Stomach (tissue), 9 donors: ENCODE measurements around the gene SYCE3. TPM values are rescaled to one million over a fixed set of nuclear protein-coding genes. Genes with fewer than 3 reads are reported as not detected.
"Not testable (repeated sequence)": the region's sequence is repeated elsewhere in the genome, so short reads cannot be mapped to it uniquely, and the experiment has no call there.

Experiments used
- DNase-seq, 2 donors: peaks; one replicate each; pipeline versions ENCODE4 v3.0.0 to v3.0.0-alpha.2; 2013 to 2019
- H3K27ac ChIP-seq, 5 donors: fragments of 200-600 bp in 4 of 5; sonication (generic) in 4 of 5; one replicate each; pipeline ENCODE4 v1.5.1; 2013 to 2019; ENCODE audit warnings: mild to moderate bottlenecking in 1 of 5, moderate library complexity in 1 of 5
- H3K27me3 ChIP-seq, 3 donors: fragments of 200-600 bp; sonication (generic); one replicate each; pipeline ENCODE4 v1.5.1; 2017 to 2019; ENCODE audit warnings: mixed run types in 1 of 3
- H3K36me3 ChIP-seq, 4 donors: fragments of 200-600 bp; sonication (generic); 1 replicate in 3 of 4; 2 replicates in 1 of 4; pipeline ENCODE4 v1.5.1; 2016 to 2019
- H3K4me1 ChIP-seq, 4 donors: fragments of 200-600 bp; sonication (generic); one replicate each; pipeline ENCODE4 v1.5.1; 2016 to 2019
- H3K4me3 ChIP-seq, 4 donors: fragments of 200-600 bp; sonication (generic) in 3 of 4; one replicate each; pipeline ENCODE4 v1.5.1; 2016 to 2019; ENCODE audit warnings: mild to moderate bottlenecking in 1 of 4
- H3K9me3 ChIP-seq, 4 donors: fragments of 200-600 bp; sonication (generic); one replicate each; pipeline ENCODE4 v1.5.1; 2016 to 2019
- EP300 ChIP-seq: sonication (generic); formaldehyde crosslinking; IDR thresholded peaks from one replicate; pipeline ENCODE4 v1.6.1; 2017; ENCODE audit warnings: antibody characterized with exemption
- POLR2A ChIP-seq, 4 donors: fragments of 450-650 bp; IDR thresholded peaks; one replicate each; pipeline ENCODE4 v1.6.1; 2016; ENCODE audit warnings: antibody characterized with exemption in 4 of 4, control low read depth in 2 of 4, mild to moderate bottlenecking in 1 of 4, moderate library complexity in 1 of 4
- POLR2AphosphoS5 ChIP-seq, 3 donors: sonication (generic); formaldehyde crosslinking; IDR thresholded peaks; one replicate each; pipeline ENCODE4 v1.6.1; 2016; ENCODE audit warnings: antibody characterized with exemption in 3 of 3
- WGBS, 5 donors: extraction: QIAGEN DNeasy Blood & Tissue Kit in 3 of 5; methylation state at CpG; one replicate each; pipeline versions ENCODE4 v1.1.5 to v1.1.7; 2013 to 2018; 5-methylcytosine and 5-hydroxymethylcytosine counted together
- intact Hi-C: fragments of 100-400 bp; cut with DNase I; formaldehyde crosslinking; loops from one replicate; pipeline ENCODE4 v1.15.1; 2023; ENCODE audit warnings: low total_unique reads
- polyA plus RNA-seq, 3 donors: library from polyadenylated mRNA; stranded (reverse); fragments of 200-250 nt; gene quantifications; one replicate each; pipeline ENCODE4 v1.2.3, GENCODE V29; 2013
- total RNA-seq, 5 donors: library from RNA; depleted of rRNA; stranded (reverse); fragments of >200 nt; gene quantifications; one replicate each; pipeline versions ENCODE4 v1.1.0 to v1.2.3, GENCODE V29; 2014 to 2016
- TF ChIP-seq, protein P1 (sequence below), 7 experiments: fragments of 450-650 bp in 4 of 7; fragments of 200-600 bp in 3 of 7; sonication (generic) in 3 of 7; IDR thresholded peaks; one replicate each; pipeline ENCODE4 v1.5.1; 2016 to 2019; ENCODE audit warnings: antibody characterized with exemption in 7 of 7, control low read depth in 2 of 7, mild to moderate bottlenecking in 1 of 7
- donor health status: healthy with polysubstance abuse.
- donor health status: Bipolar disorder and iron deficiency.
- donor health status: healthy.

Gene SYCE3
- total and polyA plus RNA-seq, 8 donors, result 0.80 to 1.9 TPM; not detected in 6

DNA sequence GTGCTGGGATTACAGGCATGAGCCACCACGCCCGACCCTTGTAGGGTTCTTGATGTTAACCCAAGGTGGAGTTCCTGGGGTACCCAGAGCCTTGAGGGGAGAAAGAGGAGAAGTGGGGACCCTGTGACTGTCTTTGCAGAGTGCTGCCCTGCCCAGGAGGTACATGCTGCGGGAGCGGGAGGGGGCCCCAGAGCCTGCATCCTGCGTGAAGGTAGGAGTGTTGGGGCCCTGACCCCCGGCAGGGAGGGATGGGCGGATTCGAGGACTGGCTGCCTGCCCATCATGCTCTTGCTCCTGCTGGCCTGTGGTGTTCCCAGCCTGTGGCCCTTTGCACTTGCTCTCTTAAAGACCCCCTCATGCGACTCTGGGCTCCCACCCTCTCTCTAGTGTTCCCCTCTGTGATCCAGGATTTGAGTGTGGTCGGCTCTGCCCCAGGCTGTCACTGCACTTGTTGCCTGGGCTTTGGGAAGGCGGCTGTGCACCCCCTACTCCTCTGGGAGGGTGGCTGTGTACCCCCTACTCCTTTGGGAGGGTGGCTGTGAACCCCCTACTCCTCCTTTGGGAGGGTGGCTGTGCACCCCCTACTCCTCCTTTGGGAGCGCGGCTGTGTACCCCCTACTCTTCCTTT is 41.8 kb downstream of the SYCE3 start:
- H3K27me3 ChIP-seq, result no peaks in the 10 kb centered on the region
- no peaks in the 10 kb centered on the region for H3K9me3 ChIP-seq
- 90 to 94% (median 92%) methylated on average over 11 to 13 of the region's 13 CpGs for WGBS, 5 donors
- H3K4me3 ChIP-seq, result no peak overlapping the region
- TF ChIP-seq POLR2A (IDR thresholded peaks at IDR 0.05), result no peak
- TF ChIP-seq, protein P1, sequence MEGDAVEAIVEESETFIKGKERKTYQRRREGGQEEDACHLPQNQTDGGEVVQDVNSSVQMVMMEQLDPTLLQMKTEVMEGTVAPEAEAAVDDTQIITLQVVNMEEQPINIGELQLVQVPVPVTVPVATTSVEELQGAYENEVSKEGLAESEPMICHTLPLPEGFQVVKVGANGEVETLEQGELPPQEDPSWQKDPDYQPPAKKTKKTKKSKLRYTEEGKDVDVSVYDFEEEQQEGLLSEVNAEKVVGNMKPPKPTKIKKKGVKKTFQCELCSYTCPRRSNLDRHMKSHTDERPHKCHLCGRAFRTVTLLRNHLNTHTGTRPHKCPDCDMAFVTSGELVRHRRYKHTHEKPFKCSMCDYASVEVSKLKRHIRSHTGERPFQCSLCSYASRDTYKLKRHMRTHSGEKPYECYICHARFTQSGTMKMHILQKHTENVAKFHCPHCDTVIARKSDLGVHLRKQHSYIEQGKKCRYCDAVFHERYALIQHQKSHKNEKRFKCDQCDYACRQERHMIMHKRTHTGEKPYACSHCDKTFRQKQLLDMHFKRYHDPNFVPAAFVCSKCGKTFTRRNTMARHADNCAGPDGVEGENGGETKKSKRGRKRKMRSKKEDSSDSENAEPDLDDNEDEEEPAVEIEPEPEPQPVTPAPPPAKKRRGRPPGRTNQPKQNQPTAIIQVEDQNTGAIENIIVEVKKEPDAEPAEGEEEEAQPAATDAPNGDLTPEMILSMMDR (IDR thresholded peaks at IDR 0.05), result no peak
- no peak for TF ChIP-seq POLR2AphosphoS5 (IDR thresholded peaks at IDR 0.05)
- no peak for TF ChIP-seq EP300
- no peak overlapping the region for H3K27ac ChIP-seq
- DNase-seq, result no peak
- peaks cover 15 to 28% (median 24%) of the 10 kb centered on the region in 4 donors for H3K4me1 ChIP-seq
- intact Hi-C loops, result no loop called here
- H3K36me3 ChIP-seq, result peaks cover 52 to 84% (median 81%) of the 10 kb centered on the region in 4 donors

GRCh38 chr22:50520184-50520583 is 42.5 kb downstream of the SYCE3 start:
- H3K27me3 ChIP-seq, DNase-seq, H3K4me3 ChIP-seq, H3K9me3 ChIP-seq, H3K27ac ChIP-seq, intact Hi-C loops: not testable (repeated sequence)
- WGBS, 5 donors, result 97 to 100% (median 98%) methylated on average over 8 of the region's 8 CpGs
- Histone ChIP-seq H3K4me1 (peaks cover 14 to 25% (median 22%) of the 10 kb centered on the region in 4 donors), H3K36me3 (peaks cover 52 to 84% (median 82%) of the 10 kb centered on the region in 4 donors)

GRCh38 chr22:50519151-50519550 is 43.6 kb downstream of the SYCE3 start:
- no peak for TF ChIP-seq EP300
- TF ChIP-seq, protein P1 (IDR thresholded peaks at IDR 0.05), result no peak
- TF ChIP-seq POLR2AphosphoS5 (IDR thresholded peaks at IDR 0.05), result no peak
- TF ChIP-seq POLR2A (IDR thresholded peaks at IDR 0.05), result no peak

GRCh38 chr22:50518606-50519005 is 44.1 kb downstream of the SYCE3 start:
- TF ChIP-seq POLR2A (IDR thresholded peaks at IDR 0.05), result no peak
- TF ChIP-seq EP300, result no peak
- no peak for TF ChIP-seq POLR2AphosphoS5 (IDR thresholded peaks at IDR 0.05)
- TF ChIP-seq, protein P1 (IDR thresholded peaks at IDR 0.05), result no peak
- intact Hi-C loops, result no loop called here
- Histone ChIP-seq H3K27ac (no peak overlapping the region), H3K9me3 (no peaks in the 10 kb centered on the region), H3K36me3 (peaks cover 49 to 86% (median 79%) of the 10 kb centered on the region in 4 donors), H3K4me3 (no peak overlapping the region), H3K4me1 (peaks cover 0 to 10% (median 6%) of the 10 kb centered on the region in 4 donors), H3K27me3 (no peaks in the 10 kb centered on the region)
- DNase-seq, result no peak
- 93 to 97% (median 94%) methylated on average over 6 to 7 of the region's 7 CpGs for WGBS, 5 donors

More at GRCh38 chr22:50519151-50519550, 43.6 kb downstream of the SYCE3 start:
- H3K4me1 ChIP-seq, result peaks cover 4 to 15% (median 12%) of the 10 kb centered on the region in 4 donors
- H3K4me3 ChIP-seq, result no peak overlapping the region
- WGBS, 5 donors, result 95 to 100% (median 97%) methylated on average over 5 to 8 of the region's 8 CpGs
- H3K27me3 ChIP-seq, result no peaks in the 10 kb centered on the region
- no peaks in the 10 kb centered on the region for H3K9me3 ChIP-seq
- DNase-seq, result no peak
- intact Hi-C loops, result no loop called here
- H3K27ac ChIP-seq, result no peak overlapping the region
- H3K36me3 ChIP-seq, result peaks cover 52 to 91% (median 84%) of the 10 kb centered on the region in 4 donors
